ENCODE data around the gene CCDC30. TPM values are rescaled to one million over a fixed set of nuclear protein-coding genes. Genes with fewer than 3 reads are reported as not detected.

Gene CCDC30
- total and polyA plus RNA-seq, 9 of the 15 experiments (the other 6 are each of a cell fraction or from before 2014, with no cell fraction given): 0.05 to 0.91 (median 0.24) TPM

- TF ChIP-seq SPI1 (IDR thresholded peaks at IDR 0.05; ENCODE audit: borderline replicate concordance, low read depth, low read length): no peak
- TF ChIP-seq TAF7 (tag; IDR thresholded peaks at IDR 0.05): no peak
- no peak for TF ChIP-seq ZNF197 (CRISPR knock-in tag; IDR thresholded peaks at IDR 0.05; ENCODE audit: low read depth)
- TF ChIP-seq SIN3A (IDR thresholded peaks at IDR 0.05; ENCODE audit: borderline replicate concordance in 2 of 2, control insufficient read depth in 1 of 2, low read depth in 2 of 2, low read length in 2 of 2): no peak
- no peak for TF ChIP-seq NFXL1 (CRISPR knock-in tag; IDR thresholded peaks at IDR 0.05)
These were observed 19.6 kb downstream of the CCDC30 start (continued) for GRCh38 chr1:42482635-42483153.

DNA sequence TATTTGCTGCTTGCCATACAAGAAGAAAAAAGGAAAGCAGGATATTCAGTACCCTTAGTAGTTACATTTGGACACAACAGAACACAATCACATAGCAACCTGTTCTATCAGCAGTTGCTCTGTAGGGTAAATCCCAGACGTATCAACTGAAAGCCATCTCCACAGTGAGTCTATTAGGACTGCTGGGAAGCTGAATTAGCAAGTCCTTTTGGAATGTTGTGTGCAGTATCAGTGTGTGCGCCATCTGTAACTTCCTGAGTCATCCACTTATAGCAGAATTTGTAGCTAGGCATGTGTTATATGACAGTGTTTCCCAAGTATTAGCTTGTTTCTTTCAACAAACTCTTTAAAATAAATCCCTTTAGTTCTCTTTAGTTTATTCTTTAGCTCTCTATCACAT is 21.3 kb downstream of the CCDC30 start:
- Histone ChIP-seq H3K79me2 (ENCODE audit: control insufficient read depth, insufficient read depth, low read length) (no peaks in the 10 kb centered on the region), H3K4me1 (replicated peaks in 1 of 2; ENCODE audit: control insufficient read depth in 2 of 2, insufficient read depth in 2 of 2, low read length in 2 of 2) (no peaks in the 10 kb centered on the region), H2AFZ (ENCODE audit: low read depth, low read length) (no peak overlapping the region), H3K9ac (ENCODE audit: insufficient read depth in 1 of 2, low read depth in 2 of 2, low read length in 2 of 2) (no peak overlapping the region), H3K9me3 (replicated peaks; ENCODE audit: control insufficient read depth, insufficient read depth, low read depth, low read length) (no peaks in the 10 kb centered on the region), H3K27ac (ENCODE audit: extremely low read depth, low read depth, low read length) (no peak overlapping the region), H3K4me2 (ENCODE audit: insufficient read depth, low read length) (no peak overlapping the region), H3K4me3 (no peak overlapping the region), H3K36me3 (ENCODE audit: control insufficient read depth, insufficient read depth, low read length) (no peaks in the 10 kb centered on the region), H3K9me1 (ENCODE audit: control insufficient read depth, insufficient read depth, low read length) (no peaks in the 10 kb centered on the region), H4K20me1 (replicated peaks; ENCODE audit: control insufficient read depth, insufficient read depth, low read length) (no peaks in the 10 kb centered on the region), H3K27me3 (ENCODE audit: control insufficient read depth in 2 of 2, insufficient read depth in 2 of 2, low read length in 2 of 2) (no peaks in the 10 kb centered on the region; a peak in 2 of 5 replicates)
- DNase-seq (ENCODE audit: extremely low read depth in 1 of 4, low spot score in 3 of 4) (no peak), ATAC-seq (no peak), FAIRE-seq (no peak)
- POLR2A ChIA-PET: interaction anchor here (0.9 kb wide), 1 partner anchor 54 kb away, joined by 4 read pairs; no protein-coding TSS in a partner anchor
- WGBS (ENCODE audit: insufficient coverage, low coverage, missing lambda C conversion rate): 3% methylated on average over 2 of the region's 2 CpGs
- CTCF ChIA-PET (ENCODE audit: low intra/inter-chr PET ratio): no interaction called here
- intact Hi-C loops (cut with micrococcal nuclease): no loop called here
- no TSS peak for BruUV-seq (replicated peaks)
- in situ Hi-C loops (cut with MboI): no loop called here
- TF ChIP-seq, protein P1, sequence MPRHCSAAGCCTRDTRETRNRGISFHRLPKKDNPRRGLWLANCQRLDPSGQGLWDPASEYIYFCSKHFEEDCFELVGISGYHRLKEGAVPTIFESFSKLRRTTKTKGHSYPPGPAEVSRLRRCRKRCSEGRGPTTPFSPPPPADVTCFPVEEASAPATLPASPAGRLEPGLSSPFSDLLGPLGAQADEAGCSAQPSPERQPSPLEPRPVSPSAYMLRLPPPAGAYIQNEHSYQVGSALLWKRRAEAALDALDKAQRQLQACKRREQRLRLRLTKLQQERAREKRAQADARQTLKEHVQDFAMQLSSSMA (CRISPR knock-in tag; IDR thresholded peaks at IDR 0.05): no peak
- TF ChIP-seq ZNF592 (IDR thresholded peaks at IDR 0.05): no peak
- TF ChIP-seq ZZZ3 (IDR thresholded peaks at IDR 0.05): no peak
- TF ChIP-seq TFE3 (CRISPR knock-in tag; IDR thresholded peaks at IDR 0.05): no peak
- TF ChIP-seq MAZ (CRISPR knock-in tag; conservative IDR thresholded peaks at IDR 0.05 in 1 of 2, IDR thresholded peaks at IDR 0.05 in 1 of 2): no peak
- no peak for TF ChIP-seq TRIM24 (IDR thresholded peaks at IDR 0.05)
- TF ChIP-seq OTX1 (CRISPR knock-in tag; IDR thresholded peaks at IDR 0.05): no peak
- no peak for TF ChIP-seq ZNF764 (CRISPR knock-in tag; IDR thresholded peaks at IDR 0.05; ENCODE audit: low read depth)
- no peak for TF ChIP-seq THRA (IDR thresholded peaks at IDR 0.05)
